Forelimb muscle (tissue), 1 donor: ENCODE measurements around the gene TMEM51. TPM values are rescaled to one million over a fixed set of nuclear protein-coding genes. Genes with fewer than 3 reads are reported as not detected.

ENCODE experiments used
- polyA plus RNA-seq: library from polyadenylated mRNA; unstranded; fragments of 120-200 nt; gene quantifications from one replicate; pipeline ENCODE4 v1.2.1, GENCODE V29; 2013; ENCODE audit not compliant: insufficient read length

Gene TMEM51
- polyA plus RNA-seq, 1 donor, result 9.9 TPM

Other genes with a start within 250 kb of the TMEM51 start
- 1.9 TPM for gene FHAD1, start 93.5 kb downstream of the TMEM51 start, polyA plus RNA-seq